NCI-H1930 (cell line): ENCODE results near the gene ADAD1.

Source experiments
- DNase-seq, 2 experiments: peaks; one replicate each; lab custom pipeline; 2025; lab: John Stamatoyannopoulos, UW

Gene ADAD1

DNA sequence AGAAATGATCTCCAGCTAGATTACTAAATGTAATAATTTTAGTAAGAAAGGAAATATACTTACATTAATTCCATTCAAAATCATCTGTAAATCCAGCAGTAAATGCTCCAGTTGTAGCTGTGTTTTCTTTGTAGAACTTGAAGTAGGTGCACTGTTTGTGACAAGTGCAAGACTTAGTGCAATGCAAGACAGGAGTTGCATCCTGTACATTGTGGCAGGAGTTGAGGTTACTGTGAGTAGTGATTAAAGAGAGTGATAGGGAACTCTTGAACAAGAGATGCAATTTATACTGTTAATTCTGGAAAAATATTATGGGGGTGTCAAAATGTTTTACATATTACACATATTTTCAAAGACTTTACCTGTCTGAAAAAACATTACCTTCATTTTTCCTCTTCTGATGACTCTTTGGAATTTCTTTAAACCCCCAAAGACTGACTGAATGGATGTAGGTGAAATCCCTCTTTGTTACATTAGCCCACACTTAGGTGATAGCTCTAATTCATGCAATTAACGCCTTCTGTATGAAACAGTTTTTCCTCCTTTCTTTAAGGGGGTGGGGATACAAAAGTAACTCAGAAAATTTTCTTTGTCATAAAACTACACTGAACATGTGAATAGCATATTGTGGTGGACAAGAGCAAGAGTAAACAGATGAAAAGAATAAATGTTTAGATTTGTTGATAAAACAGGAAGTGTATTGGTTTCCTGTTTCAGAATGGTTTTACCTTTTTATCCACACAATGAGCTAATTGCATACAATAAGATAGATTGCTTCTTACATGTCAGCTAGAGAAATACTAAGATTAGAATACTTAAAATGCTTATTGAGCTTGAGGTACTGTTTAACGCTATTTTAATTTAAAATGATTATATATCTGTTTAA is 77.7 kb downstream of the ADAD1 start, which contains the start of gene IL2:
Gene IL2, minus strand, starts transcription at position 495 of the 886 bp plus-strand sequence. Its CDS starts 285 bp downstream, at position 210.
- peak; percentile 30 to 32 for DNase-seq

DNA sequence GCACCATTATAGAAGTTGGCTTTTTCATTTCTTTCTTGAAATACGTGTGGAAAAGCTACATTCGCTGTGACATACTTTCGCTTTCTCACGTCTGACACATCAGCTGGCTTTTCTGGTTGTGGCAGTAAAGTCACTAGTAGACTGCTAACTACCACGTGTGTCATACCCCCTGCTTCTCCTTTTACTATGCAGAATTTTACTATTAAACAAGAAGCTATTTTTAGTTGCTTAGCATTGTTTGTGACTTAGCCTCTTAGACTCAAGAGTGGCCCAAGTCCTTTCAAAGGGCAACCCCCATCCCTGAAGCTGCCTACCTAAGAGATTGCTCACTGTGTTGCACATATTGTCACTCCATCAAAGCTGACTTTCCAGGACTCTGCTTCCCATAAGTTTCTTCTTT is 79.8 kb downstream of the ADAD1 start:
- no peak for DNase-seq

GRCh38 chr4:122469457-122469856 is 90.6 kb downstream of the ADAD1 start:
- no peak for DNase-seq

- no peak for DNase-seq
Measured at GRCh38 chr4:122475233-122475632, 96.4 kb downstream of the ADAD1 start.

- no peak for DNase-seq
Measured at GRCh38 chr4:122476126-122476525, 97.3 kb downstream of the ADAD1 start.

- no peak for DNase-seq
Measured at GRCh38 chr4:122476745-122477144, 97.9 kb downstream of the ADAD1 start.
